HG03439 (cell line): ENCODE measurements around the gene COA1.
A peak's percentile ranks its signal among the peaks of the same experiment; 100 is the strongest.
"Not testable (repeated sequence)": the region's sequence is repeated elsewhere in the genome, so short reads cannot be mapped to it uniquely, and the experiment has no call there.

Experiments
- ATAC-seq: cut with Tn5 transposase; IDR thresholded peaks from one replicate; pipeline ENCODE4 v1.9.1; 2021; ENCODE audit warnings: mild to moderate bottlenecking, moderate library complexity; ENCODE audit not compliant: unreplicated experiment

The COA1 gene

GRCh38 chr7:43729924-43730248 lies 563 bp upstream of the COA1 start:
- no peak for ATAC-seq

GRCh38 chr7:43727494-43727893 lies 1.8 kb downstream of the COA1 start:
- no peak for ATAC-seq

- no peak for ATAC-seq
Measured at GRCh38 chr7:43727003-43727402, 2.3 kb downstream of the COA1 start.

- no peak for ATAC-seq
Measured at GRCh38 chr7:43726466-43726865, 2.9 kb downstream of the COA1 start.

GRCh38 chr7:43725251-43725650 lies 4.1 kb downstream of the COA1 start:
- no peak for ATAC-seq

- no peak for ATAC-seq
Measured at GRCh38 chr7:43723007-43723341, 6.3 kb downstream of the COA1 start.

GRCh38 chr7:43721193-43721806 lies 8.0 kb downstream of the COA1 start:
- no peak for ATAC-seq

- no peak for ATAC-seq
Measured at GRCh38 chr7:43716598-43716997, 12.7 kb downstream of the COA1 start.

GRCh38 chr7:43715966-43716365 lies 13.4 kb downstream of the COA1 start:
- ATAC-seq = not testable (repeated sequence)

- no peak for ATAC-seq
Measured at GRCh38 chr7:43711503-43711902, 17.8 kb downstream of the COA1 start.

- ATAC-seq = not testable (repeated sequence)
Measured at GRCh38 chr7:43708055-43708454, 21.3 kb downstream of the COA1 start.

- ATAC-seq = no peak
Measured at GRCh38 chr7:43703573-43703972, 25.8 kb downstream of the COA1 start.

- no peak for ATAC-seq
Measured at GRCh38 chr7:43702974-43703373, 26.3 kb downstream of the COA1 start.

GRCh38 chr7:43701929-43702328 lies 27.4 kb downstream of the COA1 start:
- ATAC-seq = no peak

GRCh38 chr7:43701500-43701854 lies 27.8 kb downstream of the COA1 start:
- ATAC-seq = no peak

GRCh38 chr7:43700646-43701499 lies 28.4 kb downstream of the COA1 start:
- no peak for ATAC-seq

- peak; percentile 69 for ATAC-seq
Measured at GRCh38 chr7:43700059-43700501, 29.2 kb downstream of the COA1 start.

- no peak for ATAC-seq
Measured at GRCh38 chr7:43698460-43699255, 30.7 kb downstream of the COA1 start.

GRCh38 chr7:43697690-43698089 lies 31.6 kb downstream of the COA1 start:
- ATAC-seq = no peak

- ATAC-seq = no peak
Measured at GRCh38 chr7:43695365-43695764, 34.0 kb downstream of the COA1 start.

GRCh38 chr7:43694399-43694748 lies 34.9 kb downstream of the COA1 start:
- no peak for ATAC-seq
